ENCODE measurements around the gene P2RX5. TPM values are rescaled to one million over a fixed set of nuclear protein-coding genes. Genes with fewer than 3 reads are reported as not detected.

P2RX5 gene
- total RNA-seq, 1 experiment from 2014 or later: 11.6 TPM

DNA sequence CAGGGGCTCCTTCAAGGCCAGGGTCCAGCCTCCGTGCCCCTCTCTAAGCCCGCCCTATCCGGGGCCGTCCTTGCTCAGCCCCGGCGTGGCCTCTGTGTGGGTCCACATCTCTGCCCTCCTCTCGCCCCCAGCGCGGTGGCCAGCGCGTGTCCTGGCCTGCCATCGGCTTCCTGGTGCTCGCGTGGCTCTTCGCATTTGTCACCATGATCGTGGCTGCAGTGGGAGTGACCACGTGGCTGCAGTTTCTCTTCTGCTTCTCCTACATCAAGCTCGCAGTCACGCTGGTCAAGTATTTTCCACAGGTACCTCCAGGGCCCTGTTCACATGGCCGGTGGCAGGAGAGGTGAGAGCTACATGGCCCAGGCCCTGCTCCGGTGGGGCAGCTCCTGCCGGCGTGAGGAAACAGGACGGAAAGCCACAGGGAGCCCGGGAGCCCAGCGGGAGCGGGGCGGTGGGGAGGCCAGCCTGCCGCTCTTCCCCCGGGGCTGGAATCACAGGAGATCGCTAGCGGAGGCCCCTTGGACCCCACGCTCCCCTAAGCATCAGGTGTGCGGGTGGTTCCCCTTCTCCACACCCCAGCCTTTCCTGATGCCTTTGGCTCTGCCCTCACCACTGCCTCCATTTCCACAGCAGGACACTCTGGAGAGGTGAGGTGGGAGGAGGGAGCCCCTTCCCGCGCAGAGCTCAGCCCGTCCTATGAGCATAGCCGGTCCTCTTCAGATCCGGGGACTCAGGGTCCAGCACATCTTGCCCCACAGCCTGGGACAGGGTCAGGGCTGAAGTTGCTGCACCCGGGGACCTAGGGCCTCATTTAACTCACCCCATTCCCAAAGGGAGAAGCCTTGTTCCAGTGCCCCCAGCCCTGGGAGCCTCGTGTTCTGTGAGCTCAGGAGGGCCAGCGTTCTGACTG, 37.8 kb downstream of the P2RX5 start:
- no TSS peak for BruUV-seq (replicated peaks)
- no peaks in the 10 kb centered on the region for H3K9me3 Mint-ChIP-seq (ENCODE audit: low read depth, unreplicated experiment)
- H3K27me3 Mint-ChIP-seq (ENCODE audit: unreplicated experiment): no peaks in the 10 kb centered on the region
- TF ChIP-seq CTCF (IDR thresholded peaks at IDR 0.05; ENCODE audit: unreplicated experiment): no peak
- no peaks in the 10 kb centered on the region for H3K4me1 Mint-ChIP-seq (ENCODE audit: low read depth, unreplicated experiment)
- no peak overlapping the region for H3K4me3 Mint-ChIP-seq (ENCODE audit: low read depth, unreplicated experiment)
- CTCF ChIA-PET: no interaction called here
- H3K36me3 Mint-ChIP-seq (ENCODE audit: insufficient read depth, unreplicated experiment): peaks cover 52% of the 10 kb centered on the region
- no peak overlapping the region for H3K27ac Mint-ChIP-seq (ENCODE audit: unreplicated experiment)
- intact Hi-C loops (cut with micrococcal nuclease; ENCODE audit: unreplicated experiment): no loop called here
- DNase-seq: no peak

GRCh38 chr17:3657588-3657869, 38.4 kb downstream of the P2RX5 start:
- H3K4me3 Mint-ChIP-seq (ENCODE audit: low read depth, unreplicated experiment): no peak overlapping the region
- H3K4me1 Mint-ChIP-seq (ENCODE audit: low read depth, unreplicated experiment): no peaks in the 10 kb centered on the region
- H3K9me3 Mint-ChIP-seq (ENCODE audit: low read depth, unreplicated experiment): no peaks in the 10 kb centered on the region
- peaks cover 52% of the 10 kb centered on the region for H3K36me3 Mint-ChIP-seq (ENCODE audit: insufficient read depth, unreplicated experiment)
- DNase-seq: no peak
- no peaks in the 10 kb centered on the region for H3K27me3 Mint-ChIP-seq (ENCODE audit: unreplicated experiment)
- no TSS peak for BruUV-seq (replicated peaks)
- CTCF ChIA-PET: no interaction called here
- H3K27ac Mint-ChIP-seq (ENCODE audit: unreplicated experiment): no peak overlapping the region
- intact Hi-C loops (cut with micrococcal nuclease; ENCODE audit: unreplicated experiment): no loop called here
- TF ChIP-seq CTCF (IDR thresholded peaks at IDR 0.05; ENCODE audit: unreplicated experiment): no peak

- Mint-ChIP-seq H3K27me3 (ENCODE audit: unreplicated experiment) (no peaks in the 10 kb centered on the region), H3K4me1 (ENCODE audit: low read depth, unreplicated experiment) (no peaks in the 10 kb centered on the region), H3K27ac (ENCODE audit: unreplicated experiment) (peak overlapping the region; percentile 44), H3K36me3 (ENCODE audit: insufficient read depth, unreplicated experiment) (peaks cover 54% of the 10 kb centered on the region), H3K9me3 (ENCODE audit: low read depth, unreplicated experiment) (no peaks in the 10 kb centered on the region), H3K4me3 (ENCODE audit: low read depth, unreplicated experiment) (no peak overlapping the region)
- no peak for TF ChIP-seq CTCF (IDR thresholded peaks at IDR 0.05; ENCODE audit: unreplicated experiment)
- no peak for DNase-seq
- CTCF ChIA-PET: interaction anchor here (0.6 kb wide), 2 partner anchors 26 to 842 kb away, joined by 3 to 9 read pairs; no protein-coding TSS in a partner anchor
- intact Hi-C loops (cut with micrococcal nuclease; ENCODE audit: unreplicated experiment): no loop called here
- no TSS peak for BruUV-seq (replicated peaks)
Observed at GRCh38 chr17:3656755-3657587, 39.0 kb downstream of the P2RX5 start.

DNA sequence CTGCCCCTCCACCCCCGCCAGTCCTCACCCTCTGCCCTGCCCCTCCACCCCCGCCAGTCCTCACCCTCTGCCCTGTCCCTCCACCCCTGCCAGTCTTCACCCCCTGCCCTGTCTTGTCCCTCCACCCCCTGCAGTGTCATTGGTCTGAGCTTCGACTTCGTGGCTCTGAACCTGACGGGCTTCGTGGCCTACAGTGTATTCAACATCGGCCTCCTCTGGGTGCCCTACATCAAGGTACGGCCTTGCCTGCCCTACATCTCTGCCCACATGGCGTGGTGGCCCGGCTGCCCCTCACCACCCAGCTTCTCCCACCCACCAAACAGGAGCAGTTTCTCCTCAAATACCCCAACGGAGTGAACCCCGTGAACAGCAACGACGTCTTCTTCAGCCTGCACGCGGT, 39.6 kb downstream of the P2RX5 start:
- Mint-ChIP-seq H3K27me3 (ENCODE audit: unreplicated experiment) (no peaks in the 10 kb centered on the region), H3K4me3 (ENCODE audit: low read depth, unreplicated experiment) (no peak overlapping the region), H3K9me3 (ENCODE audit: low read depth, unreplicated experiment) (no peaks in the 10 kb centered on the region), H3K27ac (ENCODE audit: unreplicated experiment) (peak overlapping the region; percentile 44), H3K4me1 (ENCODE audit: low read depth, unreplicated experiment) (no peaks in the 10 kb centered on the region), H3K36me3 (ENCODE audit: insufficient read depth, unreplicated experiment) (peaks cover 50% of the 10 kb centered on the region)
- no peak for TF ChIP-seq CTCF (IDR thresholded peaks at IDR 0.05; ENCODE audit: unreplicated experiment)
- CTCF ChIA-PET: interaction anchor here (0.6 kb wide), 2 partner anchors 26 to 842 kb away, joined by 3 to 9 read pairs; no protein-coding TSS in a partner anchor
- no TSS peak for BruUV-seq (replicated peaks)
- no peak for DNase-seq
- intact Hi-C loops (cut with micrococcal nuclease; ENCODE audit: unreplicated experiment): no loop called here
